ENCODE measurements around the gene DCX. TPM values are rescaled to one million over a fixed set of nuclear protein-coding genes. Genes with fewer than 3 reads are reported as not detected.

DCX gene
- total RNA-seq, 1 donor = not detected

- no peak for DNase-seq (ENCODE audit: low read depth)
- no peak overlapping the region for H3K4me3 ChIP-seq (ENCODE audit: low read depth, low read length)
- TF ChIP-seq CTCF (IDR thresholded peaks at IDR 0.05; ENCODE audit: insufficient read depth, low read length) = no peak
Measured at GRCh38 chrX:111395149-111395548, 16.8 kb downstream of the DCX start.

- no peak for DNase-seq (ENCODE audit: low read depth)
- no peak for TF ChIP-seq CTCF (IDR thresholded peaks at IDR 0.05; ENCODE audit: insufficient read depth, low read length)
- no peak overlapping the region for H3K4me3 ChIP-seq (ENCODE audit: low read depth, low read length)
Measured at GRCh38 chrX:111394569-111394968, 17.4 kb downstream of the DCX start.

GRCh38 chrX:111387470-111388070 is 24.4 kb downstream of the DCX start:
- no peak overlapping the region for H3K4me3 ChIP-seq (ENCODE audit: low read depth, low read length)
- DNase-seq (ENCODE audit: low read depth) = no peak
- TF ChIP-seq CTCF (IDR thresholded peaks at IDR 0.05; ENCODE audit: insufficient read depth, low read length) = no peak

GRCh38 chrX:111386615-111387233 is 25.3 kb downstream of the DCX start:
- TF ChIP-seq CTCF (IDR thresholded peaks at IDR 0.05; ENCODE audit: insufficient read depth, low read length) = no peak
- H3K4me3 ChIP-seq (ENCODE audit: low read depth, low read length) = no peak overlapping the region
- no peak for DNase-seq (ENCODE audit: low read depth)

- H3K4me3 ChIP-seq (ENCODE audit: low read depth, low read length) = no peak overlapping the region
- DNase-seq (ENCODE audit: low read depth) = no peak
- TF ChIP-seq CTCF (IDR thresholded peaks at IDR 0.05; ENCODE audit: insufficient read depth, low read length) = no peak
Measured at GRCh38 chrX:111386077-111386476, 25.9 kb downstream of the DCX start.

GRCh38 chrX:111382277-111382676 is 29.7 kb downstream of the DCX start:
- DNase-seq (ENCODE audit: low read depth) = no peak
- no peak for TF ChIP-seq CTCF (IDR thresholded peaks at IDR 0.05; ENCODE audit: insufficient read depth, low read length)
- no peak overlapping the region for H3K4me3 ChIP-seq (ENCODE audit: low read depth, low read length)
